Endothelial cell of umbilical vein (primary cell): Measurements from ENCODE around the gene CABP2.

Source experiments
- EZH2 ChIP-seq: IDR thresholded peaks from 2 replicates; pipeline ENCODE4 v1.6.1; 2012; ENCODE audit warnings: borderline replicate concordance, low read depth, mild to moderate bottlenecking, moderate library complexity, low read length, inconsistent platforms; ENCODE audit not compliant: severe bottlenecking
- FOS ChIP-seq: IDR thresholded peaks from 2 replicates; pipeline ENCODE4 v1.6.1; 2011; ENCODE audit warnings: mild to moderate bottlenecking, low read length, moderate library complexity, borderline replicate concordance; ENCODE audit not compliant: insufficient read depth
- GATA2 ChIP-seq: IDR thresholded peaks from 2 replicates; pipeline ENCODE4 v1.7.0; 2011; ENCODE audit warnings: low read depth, mild to moderate bottlenecking, moderate library complexity, mixed read lengths, low read length; ENCODE audit not compliant: insufficient read length, insufficient read depth
- JUN ChIP-seq: IDR thresholded peaks from 2 replicates; pipeline ENCODE4 v1.6.1; 2011; ENCODE audit warnings: borderline replicate concordance, low read depth; ENCODE audit not compliant: insufficient read length, insufficient read depth
- MYC ChIP-seq: IDR thresholded peaks from one replicate; pipeline ENCODE4 v1.6.1; 2011; ENCODE audit warnings: mild to moderate bottlenecking, low read depth, low read length
- POLR2A ChIP-seq: IDR thresholded peaks from 2 replicates; pipeline ENCODE4 v1.6.1; 2012; ENCODE audit warnings: low read depth, mild to moderate bottlenecking, control low read depth, low read length
- POLR2AphosphoS5 ChIP-seq: IDR thresholded peaks from 2 replicates; pipeline ENCODE4 v1.6.1; 2012; ENCODE audit warnings: low read depth, mild to moderate bottlenecking, control low read depth, low read length, moderate library complexity; ENCODE audit not compliant: insufficient read depth
- TF ChIP-seq, protein P1 (sequence below), 2 donors: IDR thresholded peaks; 1 replicate in 1 of 2; 2 replicates in 1 of 2; pipeline ENCODE4 v1.5.1; 2011; ENCODE audit warnings: low read length in 2 of 2, mild to moderate bottlenecking in 2 of 2, moderate library complexity in 2 of 2, control low read depth in 1 of 2, inconsistent platforms in 1 of 2, low read depth in 1 of 2; ENCODE audit not compliant: insufficient read depth in 1 of 2; ENCODE audit errors: extremely low read depth in 1 of 2
- TF ChIP-seq, protein P2 (sequence below): IDR thresholded peaks from 2 replicates; pipeline ENCODE4 v1.6.1; 2011; ENCODE audit not compliant: insufficient read depth, insufficient read length

DNA sequence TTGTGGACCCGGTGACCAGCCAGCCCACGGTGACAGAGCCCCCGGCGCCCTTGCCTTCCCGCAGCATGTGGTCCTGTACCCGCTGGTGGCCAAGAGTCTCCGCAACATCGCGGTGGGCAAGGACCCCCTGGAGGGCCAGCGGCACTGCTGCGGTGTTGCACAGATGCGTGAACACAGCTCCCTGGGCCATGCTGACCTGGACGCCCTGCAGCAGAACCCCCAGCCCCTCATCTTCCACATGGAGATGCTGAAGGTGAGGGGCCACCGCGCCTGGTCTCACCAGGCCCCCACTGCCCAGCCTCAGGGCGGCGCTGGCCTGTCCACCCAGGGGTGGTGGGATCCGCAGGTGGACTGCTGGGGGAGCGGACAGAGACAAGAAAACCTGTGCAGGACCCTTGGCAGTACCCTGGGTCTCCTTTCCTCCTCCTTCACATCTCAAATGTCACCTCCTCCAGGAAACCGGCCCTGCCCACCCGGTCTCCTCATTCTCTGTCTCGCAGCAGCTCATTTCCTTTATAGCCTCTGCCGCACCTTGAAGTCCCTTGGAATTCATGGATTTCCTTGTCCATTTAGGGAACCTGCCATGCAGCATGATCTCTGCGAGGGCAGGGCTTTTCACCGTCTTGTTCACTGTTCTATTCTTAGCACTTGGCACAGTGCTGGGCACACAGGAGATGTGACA is 33.9 kb downstream of the CABP2 start:
- TF ChIP-seq, protein P1, sequence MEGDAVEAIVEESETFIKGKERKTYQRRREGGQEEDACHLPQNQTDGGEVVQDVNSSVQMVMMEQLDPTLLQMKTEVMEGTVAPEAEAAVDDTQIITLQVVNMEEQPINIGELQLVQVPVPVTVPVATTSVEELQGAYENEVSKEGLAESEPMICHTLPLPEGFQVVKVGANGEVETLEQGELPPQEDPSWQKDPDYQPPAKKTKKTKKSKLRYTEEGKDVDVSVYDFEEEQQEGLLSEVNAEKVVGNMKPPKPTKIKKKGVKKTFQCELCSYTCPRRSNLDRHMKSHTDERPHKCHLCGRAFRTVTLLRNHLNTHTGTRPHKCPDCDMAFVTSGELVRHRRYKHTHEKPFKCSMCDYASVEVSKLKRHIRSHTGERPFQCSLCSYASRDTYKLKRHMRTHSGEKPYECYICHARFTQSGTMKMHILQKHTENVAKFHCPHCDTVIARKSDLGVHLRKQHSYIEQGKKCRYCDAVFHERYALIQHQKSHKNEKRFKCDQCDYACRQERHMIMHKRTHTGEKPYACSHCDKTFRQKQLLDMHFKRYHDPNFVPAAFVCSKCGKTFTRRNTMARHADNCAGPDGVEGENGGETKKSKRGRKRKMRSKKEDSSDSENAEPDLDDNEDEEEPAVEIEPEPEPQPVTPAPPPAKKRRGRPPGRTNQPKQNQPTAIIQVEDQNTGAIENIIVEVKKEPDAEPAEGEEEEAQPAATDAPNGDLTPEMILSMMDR (IDR thresholded peaks at IDR 0.05; ENCODE audit: extremely low read depth in 1 of 2, insufficient read depth in 1 of 2, low read depth in 1 of 2, low read length in 2 of 2): no peak
- TF ChIP-seq POLR2A (no peak), EZH2 (no peak), GATA2 (no peak), MYC (no peak), POLR2AphosphoS5 (no peak), JUN (no peak), FOS (no peak)
- TF ChIP-seq, protein P2, sequence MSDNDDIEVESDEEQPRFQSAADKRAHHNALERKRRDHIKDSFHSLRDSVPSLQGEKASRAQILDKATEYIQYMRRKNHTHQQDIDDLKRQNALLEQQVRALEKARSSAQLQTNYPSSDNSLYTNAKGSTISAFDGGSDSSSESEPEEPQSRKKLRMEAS: no peak
